ENCODE results near the gene SPECC1.

GRCh38 chr17:20109076-20109475, 99.9 kb downstream of the SPECC1 start:
- TF ChIP-seq ZNF384 (IDR thresholded peaks at IDR 0.05) (no peak), FOXA1 (IDR thresholded peaks at IDR 0.05) (no peak), BHLHE40 (IDR thresholded peaks at IDR 0.05; ENCODE audit: borderline replicate concordance) (no peak), TARDBP (IDR thresholded peaks at IDR 0.05) (no peak), NFRKB (IDR thresholded peaks at IDR 0.05) (no peak), SP1 (IDR thresholded peaks at IDR 0.05) (no peak), HDGF (IDR thresholded peaks at IDR 0.05; ENCODE audit: borderline replicate concordance) (no peak), PKNOX1 (IDR thresholded peaks at IDR 0.05) (no peak), SUZ12 (IDR thresholded peaks at IDR 0.05) (no peak)

All from HEK293T (cell line).